Lower leg skin (tissue), 4 donors: Measurements from ENCODE around the gene CMIP. TPM values are rescaled to one million over a fixed set of nuclear protein-coding genes. Genes with fewer than 3 reads are reported as not detected.

ENCODE experiments used
- DNase-seq, 2 donors: peaks; one replicate each; pipeline ENCODE4 v3.0.0-alpha.2; 2019; ENCODE audit warnings: low spot score in 2 of 2
- H3K4me3 ChIP-seq: fragments of 200-600 bp; sonication (generic); 2 replicates; pipeline ENCODE4 v1.5.1; 2017; ENCODE audit warnings: mild to moderate bottlenecking, low read depth; ENCODE audit not compliant: poor library complexity, severe bottlenecking
- CTCF ChIP-seq, 3 donors: fragments of 450-650 bp; IDR thresholded peaks; one replicate each; pipeline ENCODE4 v1.5.1; 2016; ENCODE audit warnings: antibody characterized with exemption in 3 of 3, mild to moderate bottlenecking in 3 of 3, moderate library complexity in 2 of 3
- POLR2A ChIP-seq, 2 donors: fragments of 450-650 bp; IDR thresholded peaks; one replicate each; pipeline ENCODE4 v1.6.1; 2016 to 2017; ENCODE audit warnings: antibody characterized with exemption in 2 of 2, mild to moderate bottlenecking in 1 of 2, moderate library complexity in 1 of 2
- WGBS, 2 donors: methylation state at CpG; one replicate each; pipeline ENCODE4 v1.1.5; 2018; 5-methylcytosine and 5-hydroxymethylcytosine counted together
- intact Hi-C: fragments of 100-400 bp; cut with DNase I; formaldehyde crosslinking; loops from one replicate; pipeline ENCODE4 v1.15.0; 2023; ENCODE audit warnings: low total_unique reads
- total RNA-seq, 4 donors: library from RNA; depleted of rRNA; stranded (reverse); fragments of >200 nt; gene quantifications; one replicate each; pipeline ENCODE4 v1.1.0, GENCODE V29; 2016

Gene CMIP
- total RNA-seq, 4 donors from 2014 or later = 53.7 to 115 (median 77.4) TPM

GRCh38 chr16:81598083-81598482 lies 153.5 kb downstream of the CMIP start:
- no peak for DNase-seq
- intact Hi-C loops = no loop called here
- 94 to 96% methylated on average over 12 of the region's 12 CpGs for WGBS, 2 donors
- TF ChIP-seq POLR2A (IDR thresholded peaks at IDR 0.05) = no peak
- TF ChIP-seq CTCF (IDR thresholded peaks at IDR 0.05) = no peak
- H3K4me3 ChIP-seq = no peak overlapping the region

GRCh38 chr16:81599034-81599744 lies 154.6 kb downstream of the CMIP start:
- no peak for DNase-seq
- TF ChIP-seq CTCF (IDR thresholded peaks at IDR 0.05) (no peak), POLR2A (IDR thresholded peaks at IDR 0.05) (no peak)
- intact Hi-C loops = no loop called here
- 65 to 66% methylated on average over 11 of the region's 11 CpGs for WGBS, 2 donors
- H3K4me3 ChIP-seq = no peak overlapping the region

- H3K4me3 ChIP-seq = no peak overlapping the region
- DNase-seq = no peak
- 68 to 71% methylated on average over 5 of the region's 5 CpGs for WGBS, 2 donors
- TF ChIP-seq POLR2A (IDR thresholded peaks at IDR 0.05) (no peak), CTCF (IDR thresholded peaks at IDR 0.05) (no peak)
- intact Hi-C loops = no loop called here
Measured at GRCh38 chr16:81600275-81600674, 155.7 kb downstream of the CMIP start.

- no peak overlapping the region for H3K4me3 ChIP-seq
- WGBS, 2 donors = 31 to 45% methylated on average over 9 of the region's 9 CpGs
- DNase-seq = peak; percentile 57 to 85
- intact Hi-C loops = no loop called here
- TF ChIP-seq POLR2A (IDR thresholded peaks at IDR 0.05) = no peak
- no peak for TF ChIP-seq CTCF (IDR thresholded peaks at IDR 0.05)
Measured at GRCh38 chr16:81601008-81601428, 156.4 kb downstream of the CMIP start.

GRCh38 chr16:81601601-81602255 lies 157.1 kb downstream of the CMIP start:
- intact Hi-C loops = no loop called here
- DNase-seq = peak in 1 of 2 donors; percentile 86
- 51 to 53% methylated on average over 16 of the region's 16 CpGs for WGBS, 2 donors
- TF ChIP-seq POLR2A (IDR thresholded peaks at IDR 0.05) (no peak), CTCF (IDR thresholded peaks at IDR 0.05) (no peak)
- no peak overlapping the region for H3K4me3 ChIP-seq
